Ovary (tissue), 3 donors: ENCODE measurements around the gene PLXNB1.
"Not testable (repeated sequence)": the region's sequence is repeated elsewhere in the genome, so short reads cannot be mapped to it uniquely, and the experiment has no call there.

Source experiments
- EP300 ChIP-seq: sonication (generic); formaldehyde crosslinking; IDR thresholded peaks from one replicate; pipeline ENCODE4 v1.6.1; 2017; ENCODE audit warnings: antibody characterized with exemption
- POLR2A ChIP-seq: fragments of 450-650 bp; IDR thresholded peaks from one replicate; pipeline ENCODE4 v1.6.1; 2017; ENCODE audit warnings: antibody characterized with exemption, mild to moderate bottlenecking, moderate library complexity
- TF ChIP-seq, protein P1 (sequence below), 3 donors: fragments of 450-650 bp in 2 of 3; fragments of 200-600 bp in 1 of 3; IDR thresholded peaks; one replicate each; pipeline versions ENCODE4 v1.5.1 to v1.8.0; 2016 to 2022; ENCODE audit warnings: antibody characterized with exemption in 3 of 3, mild to moderate bottlenecking in 1 of 3
- donor health status: DM: no; HTN: no; CAD: no.

DNA sequence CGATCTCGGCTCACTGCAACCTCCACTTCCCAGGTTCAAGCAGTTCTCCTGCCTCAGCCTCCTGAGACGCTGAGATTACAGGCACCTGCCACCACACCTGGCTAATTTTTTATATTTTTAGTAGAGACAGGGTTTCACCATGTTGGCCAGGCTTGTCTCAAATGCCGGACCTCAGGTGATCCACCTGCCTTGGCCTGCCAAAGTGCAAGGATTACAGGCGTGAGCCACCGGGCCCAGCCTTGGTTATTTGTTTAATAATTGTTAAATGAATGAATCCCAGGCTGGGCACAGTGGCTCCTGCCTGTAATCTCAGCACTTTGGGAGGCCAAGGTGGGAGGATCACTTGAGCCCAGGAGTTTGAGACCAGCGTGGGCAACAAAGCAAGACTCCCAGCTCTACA is 31.9 kb upstream of the PLXNB1 start:
- TF ChIP-seq POLR2A, EP300: not testable (repeated sequence)
- TF ChIP-seq, protein P1, sequence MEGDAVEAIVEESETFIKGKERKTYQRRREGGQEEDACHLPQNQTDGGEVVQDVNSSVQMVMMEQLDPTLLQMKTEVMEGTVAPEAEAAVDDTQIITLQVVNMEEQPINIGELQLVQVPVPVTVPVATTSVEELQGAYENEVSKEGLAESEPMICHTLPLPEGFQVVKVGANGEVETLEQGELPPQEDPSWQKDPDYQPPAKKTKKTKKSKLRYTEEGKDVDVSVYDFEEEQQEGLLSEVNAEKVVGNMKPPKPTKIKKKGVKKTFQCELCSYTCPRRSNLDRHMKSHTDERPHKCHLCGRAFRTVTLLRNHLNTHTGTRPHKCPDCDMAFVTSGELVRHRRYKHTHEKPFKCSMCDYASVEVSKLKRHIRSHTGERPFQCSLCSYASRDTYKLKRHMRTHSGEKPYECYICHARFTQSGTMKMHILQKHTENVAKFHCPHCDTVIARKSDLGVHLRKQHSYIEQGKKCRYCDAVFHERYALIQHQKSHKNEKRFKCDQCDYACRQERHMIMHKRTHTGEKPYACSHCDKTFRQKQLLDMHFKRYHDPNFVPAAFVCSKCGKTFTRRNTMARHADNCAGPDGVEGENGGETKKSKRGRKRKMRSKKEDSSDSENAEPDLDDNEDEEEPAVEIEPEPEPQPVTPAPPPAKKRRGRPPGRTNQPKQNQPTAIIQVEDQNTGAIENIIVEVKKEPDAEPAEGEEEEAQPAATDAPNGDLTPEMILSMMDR (IDR thresholded peaks at IDR 0.05): not testable (repeated sequence)
